Cardiac muscle cell (in vitro differentiated cells and primary cell): ENCODE results near the gene RAD21L1. TPM values are rescaled to one million over a fixed set of nuclear protein-coding genes. Genes with fewer than 3 reads are reported as not detected.

Source experiments
- DNase-seq, 2 donors: peaks; one replicate each; pipeline versions ENCODE4 v3.0.0 to v3.0.0-alpha.2; 2010 to 2017; ENCODE audit warnings: low read depth in 1 of 2, low spot score in 1 of 2
- H3K27ac ChIP-seq: fragments of 200-600 bp; sonication (generic); 2 replicates; pipeline ENCODE4 v1.5.1; 2016
- H3K27me3 ChIP-seq: fragments of 200-600 bp; sonication (generic); 2 replicates; pipeline ENCODE4 v1.6.0; 2016; ENCODE audit warnings: control low read depth
- H3K36me3 ChIP-seq: fragments of 200-600 bp; sonication (generic); 2 replicates; pipeline ENCODE4 v1.5.1; 2016; ENCODE audit warnings: control low read depth
- H3K4me1 ChIP-seq: fragments of 200-600 bp; sonication (generic); 2 replicates; pipeline ENCODE4 v1.8.1; 2017; ENCODE audit warnings: low read depth, mild to moderate bottlenecking, mixed run types
- H3K4me3 ChIP-seq: fragments of 200-600 bp; sonication (generic); 2 replicates; pipeline ENCODE4 v1.5.1; 2016; ENCODE audit warnings: mild to moderate bottlenecking
- H3K9me3 ChIP-seq: fragments of 200-600 bp; sonication (generic); 2 replicates; pipeline ENCODE4 v1.5.1; 2017; ENCODE audit warnings: low read depth, mild to moderate bottlenecking, control low read depth
- CTCF ChIP-seq: IDR thresholded peaks from 2 replicates; pipeline ENCODE4 v1.5.1; 2012; ENCODE audit warnings: low read depth, mild to moderate bottlenecking, low read length
- polyA plus RNA-seq: library from polyadenylated mRNA; unstranded; fragments of >200 nt; fragmentation: Nextera tagmentation; extraction: Ambion mirVana; gene quantifications from 2 replicates; pipeline ENCODE4 v1.2.1, GENCODE V29; 2016
- total RNA-seq: library from RNA; depleted of rRNA; stranded (reverse); fragments of >200 nt; gene quantifications from 2 replicates; pipeline ENCODE4 v1.2.3, GENCODE V29; 2016

RAD21L1 gene
- total and polyA plus RNA-seq, 2 experiments from 2014 or later: 0.16 to 0.33 TPM

GRCh38 chr20:1190847-1191246, 35.0 kb upstream of the RAD21L1 start:
- DNase-seq: no peak
- TF ChIP-seq CTCF: no peak

GRCh38 chr20:1191299-1191698, 34.5 kb upstream of the RAD21L1 start:
- H3K27ac ChIP-seq: no peak overlapping the region
- H3K9me3 ChIP-seq: no peaks in the 10 kb centered on the region
- peaks cover 8% of the 10 kb centered on the region for H3K4me1 ChIP-seq
- no peak for DNase-seq
- no peaks in the 10 kb centered on the region for H3K36me3 ChIP-seq
- no peak for TF ChIP-seq CTCF
- H3K4me3 ChIP-seq: no peak overlapping the region
- H3K27me3 ChIP-seq: no peaks in the 10 kb centered on the region

More at GRCh38 chr20:1190847-1191246, 35.0 kb upstream of the RAD21L1 start:
- no peak overlapping the region for H3K4me3 ChIP-seq
- no peak overlapping the region for H3K27ac ChIP-seq
- no peaks in the 10 kb centered on the region for H3K36me3 ChIP-seq
- H3K27me3 ChIP-seq: no peaks in the 10 kb centered on the region
- peaks cover 8% of the 10 kb centered on the region for H3K4me1 ChIP-seq
- H3K9me3 ChIP-seq: no peaks in the 10 kb centered on the region

- no peak overlapping the region for H3K4me3 ChIP-seq
- H3K4me1 ChIP-seq: no peaks in the 10 kb centered on the region
- no peak for TF ChIP-seq CTCF
- no peak overlapping the region for H3K27ac ChIP-seq
- DNase-seq: no peak
- no peaks in the 10 kb centered on the region for H3K27me3 ChIP-seq
- no peaks in the 10 kb centered on the region for H3K36me3 ChIP-seq
- no peaks in the 10 kb centered on the region for H3K9me3 ChIP-seq
These were observed 30.6 kb upstream of the RAD21L1 start for GRCh38 chr20:1195226-1195625.

- Histone ChIP-seq H3K4me3 (no peak overlapping the region), H3K27ac (no peak overlapping the region), H3K9me3 (no peaks in the 10 kb centered on the region), H3K36me3 (no peaks in the 10 kb centered on the region), H3K4me1 (no peaks in the 10 kb centered on the region), H3K27me3 (no peaks in the 10 kb centered on the region)
- no peak for DNase-seq
- TF ChIP-seq CTCF: no peak
These were observed 29.2 kb upstream of the RAD21L1 start for GRCh38 chr20:1196634-1197033.

GRCh38 chr20:1197801-1198200, 28.0 kb upstream of the RAD21L1 start:
- H3K27ac ChIP-seq: no peak overlapping the region
- no peak for DNase-seq
- H3K9me3 ChIP-seq: no peaks in the 10 kb centered on the region
- H3K4me3 ChIP-seq: no peak overlapping the region
- no peaks in the 10 kb centered on the region for H3K4me1 ChIP-seq
- H3K27me3 ChIP-seq: no peaks in the 10 kb centered on the region
- TF ChIP-seq CTCF: no peak
- H3K36me3 ChIP-seq: no peaks in the 10 kb centered on the region

GRCh38 chr20:1198751-1199150, 27.1 kb upstream of the RAD21L1 start:
- no peaks in the 10 kb centered on the region for H3K4me1 ChIP-seq
- TF ChIP-seq CTCF: no peak
- H3K36me3 ChIP-seq: no peaks in the 10 kb centered on the region
- H3K9me3 ChIP-seq: no peaks in the 10 kb centered on the region
- DNase-seq: no peak
- no peak overlapping the region for H3K4me3 ChIP-seq
- H3K27ac ChIP-seq: no peak overlapping the region
- no peaks in the 10 kb centered on the region for H3K27me3 ChIP-seq
